Peyer's patch (tissue), 4 donors: ENCODE data around the gene SPRY2. TPM values are rescaled to one million over a fixed set of nuclear protein-coding genes. Genes with fewer than 3 reads are reported as not detected.
A peak's percentile ranks its signal among the peaks of the same experiment; 100 is the strongest.
"Not testable (repeated sequence)": the region's sequence is repeated elsewhere in the genome, so short reads cannot be mapped to it uniquely, and the experiment has no call there.

Experiments
- DNase-seq, 3 donors: peaks; one replicate each; pipeline ENCODE4 v3.0.0-alpha.2; 2017 to 2019
- H3K27ac ChIP-seq, 4 donors: fragments of 200-600 bp; sonication (generic); one replicate each; pipeline ENCODE4 v1.5.1; 2016 to 2019
- H3K27me3 ChIP-seq, 2 donors: fragments of 200-600 bp; sonication (generic); one replicate each; pipeline ENCODE4 v1.5.1; 2019
- H3K36me3 ChIP-seq, 3 donors: fragments of 200-600 bp; sonication (generic); one replicate each; pipeline ENCODE4 v1.5.1; 2016 to 2019
- H3K4me1 ChIP-seq, 4 donors: fragments of 200-600 bp; sonication (generic); one replicate each; pipeline ENCODE4 v1.5.1; 2016 to 2019
- H3K4me3 ChIP-seq, 4 donors: fragments of 200-600 bp; sonication (generic); 1 replicate in 3 of 4; 2 replicates in 1 of 4; pipeline ENCODE4 v1.5.1; 2016 to 2019; ENCODE audit warnings: mild to moderate bottlenecking in 1 of 4
- H3K9me3 ChIP-seq, 4 donors: fragments of 200-600 bp; sonication (generic); one replicate each; pipeline ENCODE4 v1.5.1; 2016 to 2019; ENCODE audit warnings: mild to moderate bottlenecking in 1 of 4
- CTCF ChIP-seq, 6 experiments: fragments of 450-650 bp in 4 of 6; fragments of 200-600 bp in 2 of 6; sonication (generic) in 1 of 6; IDR thresholded peaks; one replicate each; pipeline ENCODE4 v1.5.1; 2017 to 2019; ENCODE audit warnings: antibody characterized with exemption in 6 of 6, mild to moderate bottlenecking in 3 of 6, moderate library complexity in 1 of 6
- POLR2A ChIP-seq, 2 donors: fragments of 450-650 bp; IDR thresholded peaks; one replicate each; pipeline ENCODE4 v1.5.1; 2017; ENCODE audit warnings: antibody characterized with exemption in 2 of 2, mild to moderate bottlenecking in 2 of 2, moderate library complexity in 2 of 2
- total RNA-seq, 4 donors: library from RNA; depleted of rRNA; stranded (reverse); fragments of >200 nt; gene quantifications; one replicate each; pipeline ENCODE4 v1.1.0, GENCODE V29; 2016

Gene SPRY2
- total RNA-seq, 4 donors from 2014 or later: 18.2 to 33.9 (median 27.3) TPM

DNA sequence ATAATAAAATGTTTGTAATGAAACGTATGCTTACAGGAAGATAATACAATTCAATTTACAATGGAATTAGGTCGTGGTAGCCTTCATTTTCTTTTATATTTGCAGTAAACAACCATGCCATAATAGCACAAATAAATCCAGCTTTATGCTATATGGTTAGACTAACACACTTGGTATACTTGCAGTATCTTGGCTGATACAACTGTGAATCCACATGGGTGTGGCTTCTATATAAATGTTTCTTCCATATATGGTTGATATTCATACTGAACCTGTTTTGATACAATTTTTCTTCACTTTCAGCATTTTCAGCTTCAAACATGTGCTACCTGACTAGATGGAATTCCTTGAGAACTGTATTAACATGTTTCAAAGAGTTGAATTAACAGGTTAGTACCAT lies 20.4 kb upstream of the SPRY2 start:
- no peak for DNase-seq
- H3K4me1 ChIP-seq: peaks cover 0 to 14% (median 0%) of the 10 kb centered on the region in 4 donors
- no peak overlapping the region for H3K4me3 ChIP-seq
- H3K36me3 ChIP-seq: no peaks in the 10 kb centered on the region
- peak overlapping the region in 2 of 4 donors; percentile 14 to 40 for H3K27ac ChIP-seq
- no peaks in the 10 kb centered on the region for H3K27me3 ChIP-seq
- no peaks in the 10 kb centered on the region for H3K9me3 ChIP-seq
- no peak for TF ChIP-seq CTCF (IDR thresholded peaks at IDR 0.05)

DNA sequence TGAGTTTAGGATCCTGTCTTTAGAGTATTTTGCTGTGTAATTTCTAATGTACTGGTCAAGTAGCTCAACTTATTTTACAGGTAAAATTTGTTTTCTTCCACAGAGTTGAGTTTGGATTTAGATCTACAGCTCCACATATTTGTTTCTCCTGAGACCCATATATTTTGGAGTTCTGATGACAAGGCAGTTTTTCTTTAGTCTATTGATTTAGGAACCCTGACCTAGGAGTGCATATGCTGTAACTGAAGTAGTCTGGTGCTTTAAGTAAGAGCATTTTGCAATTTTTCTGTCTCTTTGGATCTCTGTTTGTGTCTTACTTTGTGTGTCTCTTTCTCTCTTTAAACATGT lies 19.5 kb upstream of the SPRY2 start:
- Histone ChIP-seq H3K4me1 (peaks cover 0 to 14% (median 0%) of the 10 kb centered on the region in 4 donors), H3K27ac (no peak overlapping the region), H3K9me3 (no peaks in the 10 kb centered on the region), H3K4me3 (no peak overlapping the region), H3K36me3 (no peaks in the 10 kb centered on the region), H3K27me3 (no peaks in the 10 kb centered on the region)
- TF ChIP-seq POLR2A (IDR thresholded peaks at IDR 0.05): no peak
- TF ChIP-seq CTCF (IDR thresholded peaks at IDR 0.05): no peak
- no peak for DNase-seq

DNA sequence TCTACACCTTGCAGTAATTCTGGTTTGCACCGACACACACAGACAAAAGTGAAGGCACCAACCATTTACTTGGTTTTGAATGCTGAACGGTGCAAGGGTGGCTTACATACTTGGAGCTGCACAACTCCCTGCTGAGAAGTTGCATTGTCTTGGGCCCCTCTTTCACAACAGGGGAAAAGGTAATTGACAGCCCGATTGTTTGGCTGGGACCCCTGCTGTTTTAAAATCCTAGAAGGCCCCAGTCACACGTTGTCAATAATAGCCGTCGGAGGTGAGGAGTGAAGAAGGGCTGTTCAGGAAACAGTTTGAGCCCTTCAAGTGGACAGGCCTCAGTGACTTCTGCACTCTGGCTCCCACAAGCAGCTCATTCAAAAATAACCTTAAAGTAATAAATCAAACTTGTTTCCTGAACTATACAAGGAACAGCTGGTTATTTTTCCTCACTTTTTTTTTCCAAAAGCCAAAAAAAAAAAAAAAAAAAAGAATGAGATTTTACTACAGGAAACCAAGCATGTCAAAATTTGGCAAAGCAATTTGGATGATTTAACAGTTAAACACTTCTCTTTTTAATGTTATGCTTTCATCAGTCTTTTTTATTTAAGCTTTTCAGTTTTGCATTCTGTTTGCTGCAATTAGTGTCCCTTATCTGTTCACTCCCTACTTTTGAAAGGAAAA lies 19.0 kb upstream of the SPRY2 start:
- peaks cover 0 to 14% (median 0%) of the 10 kb centered on the region in 4 donors for H3K4me1 ChIP-seq
- H3K27me3 ChIP-seq: no peaks in the 10 kb centered on the region
- H3K27ac ChIP-seq: no peak overlapping the region
- H3K9me3 ChIP-seq: no peaks in the 10 kb centered on the region
- no peaks in the 10 kb centered on the region for H3K36me3 ChIP-seq
- TF ChIP-seq CTCF (IDR thresholded peaks at IDR 0.05): no peak
- TF ChIP-seq POLR2A (IDR thresholded peaks at IDR 0.05): no peak
- no peak for DNase-seq
- no peak overlapping the region for H3K4me3 ChIP-seq

DNA sequence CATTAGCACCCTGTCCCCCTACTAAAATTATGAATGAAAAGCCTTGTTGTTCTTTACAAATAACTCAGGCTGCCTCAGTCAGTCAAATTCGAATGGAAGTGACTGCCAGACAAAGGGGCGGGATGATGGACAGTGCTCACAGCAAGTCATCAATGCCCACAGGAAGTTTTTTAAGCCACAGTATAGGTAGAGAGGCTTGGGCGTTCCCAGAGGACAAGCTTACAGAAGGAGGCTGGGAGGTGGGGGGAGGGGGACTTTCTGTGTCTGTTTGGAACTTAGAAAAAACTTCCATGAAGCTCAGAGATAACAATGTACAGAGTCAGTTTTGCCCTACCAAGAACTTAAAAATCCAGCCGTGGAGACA lies 18.5 kb upstream of the SPRY2 start:
- Histone ChIP-seq H3K27me3 (no peaks in the 10 kb centered on the region), H3K36me3 (no peaks in the 10 kb centered on the region), H3K27ac (no peak overlapping the region), H3K4me3 (no peak overlapping the region), H3K4me1 (peaks cover 0 to 14% (median 0%) of the 10 kb centered on the region in 4 donors), H3K9me3 (no peaks in the 10 kb centered on the region)
- no peak for TF ChIP-seq POLR2A (IDR thresholded peaks at IDR 0.05)
- no peak for TF ChIP-seq CTCF (IDR thresholded peaks at IDR 0.05)
- DNase-seq: no peak

- H3K4me1 ChIP-seq, H3K36me3 ChIP-seq, H3K4me3 ChIP-seq, H3K9me3 ChIP-seq, H3K27ac ChIP-seq, H3K27me3 ChIP-seq, DNase-seq: not testable (repeated sequence)
Measured at GRCh38 chr13:80355496-80356094, 14.7 kb upstream of the SPRY2 start.

- H3K9me3 ChIP-seq: no peaks in the 10 kb centered on the region
- no peak overlapping the region for H3K27ac ChIP-seq
- no peak for DNase-seq
- H3K36me3 ChIP-seq: no peaks in the 10 kb centered on the region
- no peaks in the 10 kb centered on the region for H3K27me3 ChIP-seq
- TF ChIP-seq CTCF (IDR thresholded peaks at IDR 0.05): no peak
- no peaks in the 10 kb centered on the region for H3K4me1 ChIP-seq
- H3K4me3 ChIP-seq: no peak overlapping the region
Measured at GRCh38 chr13:80348750-80349149, 7.8 kb upstream of the SPRY2 start.
